ENCODE results near the gene OR4C12. TPM values are rescaled to one million over a fixed set of nuclear protein-coding genes. Genes with fewer than 3 reads are reported as not detected.
"Not testable (repeated sequence)": the region's sequence is repeated elsewhere in the genome, so short reads cannot be mapped to it uniquely, and the experiment has no call there.

The OR4C12 gene
- not detected for total RNA-seq

DNA sequence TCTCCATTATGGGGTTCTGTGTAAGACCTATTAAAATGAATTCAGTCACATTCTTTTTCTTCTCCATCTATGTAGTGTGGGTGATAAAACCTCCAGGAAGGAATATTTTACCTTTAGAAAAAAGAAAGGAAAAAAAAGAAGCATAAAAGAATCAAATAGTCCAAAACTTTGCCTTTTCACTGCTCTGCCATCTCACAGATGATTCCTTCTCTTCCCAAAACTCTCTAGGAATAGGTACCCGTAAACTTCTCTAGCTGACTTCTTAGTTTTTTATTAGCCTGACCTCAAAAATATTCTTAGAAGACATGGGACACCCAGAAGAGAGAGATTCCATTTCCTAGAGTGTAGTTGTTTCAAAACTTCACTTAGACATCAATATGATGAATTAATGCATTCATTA lies at the start of gene OR4C12:
TSS of gene OR4C12 (minus strand) at position 101 of the 400 bp plus-strand sequence. CDS start at position 67, 34 bp downstream.
- H3K4me3 ChIP-seq; in situ Hi-C loops (cut with MboI; ENCODE audit: low sequenced_read_pairs in 4 of 4); H3K36me3 ChIP-seq; H3K4me1 ChIP-seq; H3K9me3 ChIP-seq; DNase-seq; H3K27me3 ChIP-seq; ATAC-seq; H3K27ac ChIP-seq; intact Hi-C loops (cut with DNase I; ENCODE audit: low total_unique reads): not testable (repeated sequence)

DNA sequence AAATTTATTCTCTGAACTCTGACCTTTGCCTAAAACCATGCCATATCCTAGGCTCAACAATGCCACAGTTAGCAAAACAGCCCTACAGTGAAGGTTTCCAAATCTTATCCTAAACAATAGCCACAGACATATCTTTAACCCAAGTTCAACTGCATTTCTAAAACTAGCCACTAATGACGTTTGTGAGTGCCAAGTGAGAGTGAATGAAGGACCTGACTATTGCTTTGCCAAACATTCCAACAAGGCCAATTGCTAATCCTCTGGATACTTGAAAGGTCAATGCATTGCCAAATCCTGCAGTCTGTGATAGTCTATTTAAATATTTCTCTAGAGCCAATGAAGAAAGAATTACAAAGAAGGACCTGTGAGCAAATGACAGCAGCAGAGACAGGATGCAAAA lies 47.9 kb upstream of the OR4C12 start:
- no peak for DNase-seq
- no peak for ATAC-seq
- intact Hi-C loops (cut with DNase I; ENCODE audit: low total_unique reads) (no loop called here), in situ Hi-C loops (cut with MboI; ENCODE audit: low sequenced_read_pairs in 4 of 4) (no loop called here)
- Histone ChIP-seq H3K27ac (no peak overlapping the region), H3K4me1 (no peaks in the 10 kb centered on the region), H3K27me3 (no peaks in the 10 kb centered on the region), H3K9me3 (no peaks in the 10 kb centered on the region), H3K4me3 (no peak overlapping the region), H3K36me3 (no peaks in the 10 kb centered on the region)
- TF ChIP-seq CTCF (IDR thresholded peaks at IDR 0.05 in 4 of 5, conservative IDR thresholded peaks at IDR 0.05 in 1 of 5): no peak
- no peak for TF ChIP-seq POLR2A (IDR thresholded peaks at IDR 0.05)

- in situ Hi-C loops (cut with MboI; ENCODE audit: low sequenced_read_pairs in 4 of 4): no loop called here
- ATAC-seq (no peak), DNase-seq (no peak)
- Histone ChIP-seq H3K27me3 (no peaks in the 10 kb centered on the region), H3K4me1 (no peaks in the 10 kb centered on the region), H3K4me3 (no peak overlapping the region), H3K27ac (no peak overlapping the region), H3K36me3 (no peaks in the 10 kb centered on the region), H3K9me3 (no peaks in the 10 kb centered on the region)
- no peak for TF ChIP-seq POLR2A (IDR thresholded peaks at IDR 0.05)
- TF ChIP-seq CTCF (IDR thresholded peaks at IDR 0.05 in 4 of 5, conservative IDR thresholded peaks at IDR 0.05 in 1 of 5): peak in 1 of 5 experiments; percentile 38
- intact Hi-C loops (cut with DNase I; ENCODE audit: low total_unique reads): no loop called here
Observed at GRCh38 chr11:49995565-49995964, 13.2 kb upstream of the OR4C12 start.

- intact Hi-C loops (cut with DNase I; ENCODE audit: low total_unique reads); H3K4me3 ChIP-seq; ATAC-seq; DNase-seq; H3K27ac ChIP-seq; H3K4me1 ChIP-seq; H3K27me3 ChIP-seq; H3K36me3 ChIP-seq; in situ Hi-C loops (cut with MboI; ENCODE audit: low sequenced_read_pairs in 4 of 4); H3K9me3 ChIP-seq: not testable (repeated sequence)
Observed at GRCh38 chr11:49973439-49973838, 8.9 kb downstream of the OR4C12 start.

- Histone ChIP-seq H3K9me3 (no peaks in the 10 kb centered on the region), H3K27me3 (no peaks in the 10 kb centered on the region), H3K36me3 (no peaks in the 10 kb centered on the region), H3K27ac (no peak within 1 kb of the TSS), H3K4me3 (no peak within 1 kb of the TSS), H3K4me1 (no peaks in the 10 kb centered on the region)
- intact Hi-C loops (cut with DNase I; ENCODE audit: low total_unique reads): no loop called here
- TF ChIP-seq CTCF (IDR thresholded peaks at IDR 0.05 in 4 of 5, conservative IDR thresholded peaks at IDR 0.05 in 1 of 5): no peak
- TF ChIP-seq POLR2A (IDR thresholded peaks at IDR 0.05): no peak
- ATAC-seq (no peak), DNase-seq (no peak)
- in situ Hi-C loops (cut with MboI; ENCODE audit: low sequenced_read_pairs in 4 of 4): no loop called here
Observed at GRCh38 chr11:49952091-49952490, 30.2 kb downstream of the OR4C12 start, which contains the start of gene OR4C13. OR4C13 (plus strand) TSS chr11:49952391; CDS start chr11:49952423, 32 bp downstream.

GRCh38 chr11:49948701-49949100 lies 33.6 kb downstream of the OR4C12 start:
- intact Hi-C loops (cut with DNase I; ENCODE audit: low total_unique reads); H3K27ac ChIP-seq; H3K36me3 ChIP-seq; H3K4me1 ChIP-seq; ATAC-seq; H3K27me3 ChIP-seq; H3K9me3 ChIP-seq; H3K4me3 ChIP-seq; DNase-seq; in situ Hi-C loops (cut with MboI; ENCODE audit: low sequenced_read_pairs in 4 of 4): not testable (repeated sequence)

Other genes with a start within 250 kb of the OR4C12 start
- gene OR4C13, start 30.1 kb downstream of the OR4C12 start, total RNA-seq: not detected
- not detected for gene OR4C45, start 50.3 kb upstream of the OR4C12 start, total RNA-seq

All from gastrocnemius medialis (tissue), 4 donors.